HL-60 (cell line): ENCODE data around the gene LGALS7B.
"Not testable (repeated sequence)": the region's sequence is repeated elsewhere in the genome, so short reads cannot be mapped to it uniquely, and the experiment has no call there.

Experiments used
- DNase-seq, 2 experiments: peaks; one replicate each; pipeline ENCODE4 v3.0.0-alpha.2; 2010 to 2020; ENCODE audit warnings: low read depth in 1 of 2, low spot score in 1 of 2
- H3K27ac ChIP-seq: fragments of 250-450 bp; sonication (Bioruptor Pico); replicated peaks from 2 replicates; pipeline ENCODE4 v1.5.1; 2020; ENCODE audit warnings: mild to moderate bottlenecking, moderate library complexity
- H3K27me3 ChIP-seq: fragments of 250-450 bp; sonication (Bioruptor Pico); 2 replicates; pipeline ENCODE4 v1.5.1; 2021; ENCODE audit warnings: mild to moderate bottlenecking, moderate library complexity; ENCODE audit not compliant: insufficient read depth, poor library complexity, severe bottlenecking
- H3K4me3 ChIP-seq: replicated peaks from 2 replicates; pipeline ENCODE4 v1.5.1; 2011; ENCODE audit warnings: mild to moderate bottlenecking, control low read depth, low read length; ENCODE audit not compliant: insufficient read depth
- GABPA ChIP-seq: IDR thresholded peaks from 2 replicates; pipeline ENCODE4 v1.6.1; 2012; ENCODE audit warnings: low read depth
- POLR2AphosphoS5 ChIP-seq: IDR thresholded peaks from 2 replicates; pipeline ENCODE4 v1.6.1; 2012; ENCODE audit warnings: low read depth
- SPI1 ChIP-seq: IDR thresholded peaks from 2 replicates; pipeline ENCODE4 v1.6.1; 2012; ENCODE audit warnings: low read depth, mild to moderate bottlenecking, borderline replicate concordance
- TF ChIP-seq, protein P1 (sequence below): IDR thresholded peaks from one replicate; pipeline ENCODE4 v1.5.1; 2011; ENCODE audit warnings: low read length, control low read depth, inconsistent platforms; ENCODE audit not compliant: insufficient read depth
- TF ChIP-seq, protein P2 (sequence below): IDR thresholded peaks from 2 replicates; pipeline ENCODE4 v1.6.1; 2012; ENCODE audit warnings: low read depth; ENCODE audit not compliant: insufficient replicate concordance

LGALS7B gene

DNA sequence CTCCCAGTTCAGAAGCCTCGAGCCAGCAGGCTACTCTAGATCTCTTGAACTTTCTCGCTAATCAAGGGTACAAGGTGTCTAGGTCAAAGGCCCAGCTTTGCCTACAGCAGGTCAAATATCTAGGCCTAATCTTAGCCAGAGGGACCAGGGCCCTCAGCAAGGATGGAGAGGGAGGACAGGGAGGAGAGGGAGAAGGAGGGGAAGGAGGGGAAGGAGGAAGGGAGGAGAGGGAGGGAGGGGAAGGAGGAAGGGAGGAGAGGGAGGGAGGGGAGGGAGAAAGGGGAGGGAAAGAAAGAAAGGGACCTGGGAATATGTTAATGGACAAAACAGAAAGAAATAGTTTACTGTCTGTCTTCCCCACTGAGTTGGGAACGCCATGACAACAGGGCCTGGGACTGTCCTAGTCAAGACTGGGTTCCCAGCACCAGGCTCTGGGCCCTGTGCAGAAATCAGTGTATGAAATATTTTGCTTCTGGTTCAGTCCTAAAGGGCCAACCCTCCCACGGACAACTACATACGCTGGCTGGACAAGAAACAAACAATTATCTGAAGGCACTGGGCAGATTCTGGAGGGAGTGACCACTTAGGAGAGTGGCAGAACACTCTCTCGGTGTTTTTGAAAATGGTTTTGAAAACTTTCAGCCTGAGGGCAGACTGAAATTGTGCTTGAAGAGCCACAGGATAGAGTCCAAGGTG lies 38.0 kb downstream of the LGALS7B start:
- Histone ChIP-seq H3K27me3 (no peaks in the 10 kb centered on the region), H3K4me3 (no peak overlapping the region), H3K27ac (no peak overlapping the region)
- TF ChIP-seq, protein P1, sequence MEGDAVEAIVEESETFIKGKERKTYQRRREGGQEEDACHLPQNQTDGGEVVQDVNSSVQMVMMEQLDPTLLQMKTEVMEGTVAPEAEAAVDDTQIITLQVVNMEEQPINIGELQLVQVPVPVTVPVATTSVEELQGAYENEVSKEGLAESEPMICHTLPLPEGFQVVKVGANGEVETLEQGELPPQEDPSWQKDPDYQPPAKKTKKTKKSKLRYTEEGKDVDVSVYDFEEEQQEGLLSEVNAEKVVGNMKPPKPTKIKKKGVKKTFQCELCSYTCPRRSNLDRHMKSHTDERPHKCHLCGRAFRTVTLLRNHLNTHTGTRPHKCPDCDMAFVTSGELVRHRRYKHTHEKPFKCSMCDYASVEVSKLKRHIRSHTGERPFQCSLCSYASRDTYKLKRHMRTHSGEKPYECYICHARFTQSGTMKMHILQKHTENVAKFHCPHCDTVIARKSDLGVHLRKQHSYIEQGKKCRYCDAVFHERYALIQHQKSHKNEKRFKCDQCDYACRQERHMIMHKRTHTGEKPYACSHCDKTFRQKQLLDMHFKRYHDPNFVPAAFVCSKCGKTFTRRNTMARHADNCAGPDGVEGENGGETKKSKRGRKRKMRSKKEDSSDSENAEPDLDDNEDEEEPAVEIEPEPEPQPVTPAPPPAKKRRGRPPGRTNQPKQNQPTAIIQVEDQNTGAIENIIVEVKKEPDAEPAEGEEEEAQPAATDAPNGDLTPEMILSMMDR, result no peak
- no peak for DNase-seq

DNA sequence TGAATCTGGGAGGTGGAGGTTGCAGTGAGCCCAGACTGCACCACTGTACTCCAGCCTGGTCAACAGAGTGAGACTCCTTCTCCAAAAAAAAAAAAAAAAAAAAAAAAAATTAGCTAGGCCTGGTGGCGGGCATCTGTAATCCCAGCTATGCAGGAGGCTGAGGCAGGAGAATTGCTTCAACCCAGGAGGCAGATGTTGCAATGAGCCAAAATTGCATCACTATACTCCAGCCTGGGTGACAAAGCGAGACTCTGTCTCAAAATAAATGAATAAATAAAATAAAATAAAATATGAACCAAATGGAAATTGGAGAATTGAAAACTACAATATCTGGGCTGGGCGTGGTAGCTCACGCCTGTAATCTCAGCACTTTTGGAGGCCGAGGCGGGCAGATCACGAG lies 40.2 kb downstream of the LGALS7B start:
- DNase-seq, result peak; percentile 83 to 87
- H3K27me3 ChIP-seq, H3K4me3 ChIP-seq: not testable (repeated sequence)
- peak overlapping the region; percentile 48 for H3K27ac ChIP-seq
- TF ChIP-seq POLR2AphosphoS5, result 0 out of 2 replicates have a peak, but pooled peaks have one; percentile 28

DNA sequence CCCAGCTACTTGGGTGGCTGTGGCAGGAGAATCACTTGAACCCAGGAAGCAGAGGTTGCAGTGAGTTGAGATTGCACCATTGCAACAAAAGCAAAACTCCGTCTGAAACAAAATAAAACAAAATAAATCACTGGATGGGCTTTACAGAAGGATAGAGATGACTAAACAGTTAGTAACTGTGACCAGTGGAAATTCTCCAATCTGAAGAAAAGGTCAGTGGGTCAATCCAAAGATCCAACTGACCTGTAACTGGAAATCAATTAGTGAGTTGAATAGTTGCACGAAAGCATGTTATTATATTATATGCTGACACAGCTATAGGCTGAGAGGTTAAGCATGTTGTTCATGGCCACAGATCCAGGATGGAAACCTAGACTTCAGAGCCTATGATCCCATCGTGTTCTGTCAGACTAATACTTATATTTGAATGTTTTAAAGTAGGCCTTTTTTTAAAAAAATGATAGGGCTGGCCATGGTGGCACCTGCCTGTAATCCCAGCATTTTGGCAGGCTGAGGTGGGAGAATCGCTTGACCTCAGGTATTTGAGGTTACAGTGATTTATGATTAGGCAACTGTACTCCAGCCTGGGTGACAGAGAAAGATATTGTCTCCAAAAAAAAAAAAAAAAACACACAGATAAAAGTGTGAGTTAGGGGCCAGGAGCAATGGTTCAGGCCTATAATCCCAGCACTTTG lies 41.2 kb downstream of the LGALS7B start:
- Histone ChIP-seq H3K4me3 (no peak overlapping the region), H3K27me3 (no peaks in the 10 kb centered on the region), H3K27ac (peak overlapping the region; percentile 48; the same call in 1 of the 2 replicates)
- no peak for DNase-seq
- TF ChIP-seq POLR2AphosphoS5, result no peak
- TF ChIP-seq, protein P2, sequence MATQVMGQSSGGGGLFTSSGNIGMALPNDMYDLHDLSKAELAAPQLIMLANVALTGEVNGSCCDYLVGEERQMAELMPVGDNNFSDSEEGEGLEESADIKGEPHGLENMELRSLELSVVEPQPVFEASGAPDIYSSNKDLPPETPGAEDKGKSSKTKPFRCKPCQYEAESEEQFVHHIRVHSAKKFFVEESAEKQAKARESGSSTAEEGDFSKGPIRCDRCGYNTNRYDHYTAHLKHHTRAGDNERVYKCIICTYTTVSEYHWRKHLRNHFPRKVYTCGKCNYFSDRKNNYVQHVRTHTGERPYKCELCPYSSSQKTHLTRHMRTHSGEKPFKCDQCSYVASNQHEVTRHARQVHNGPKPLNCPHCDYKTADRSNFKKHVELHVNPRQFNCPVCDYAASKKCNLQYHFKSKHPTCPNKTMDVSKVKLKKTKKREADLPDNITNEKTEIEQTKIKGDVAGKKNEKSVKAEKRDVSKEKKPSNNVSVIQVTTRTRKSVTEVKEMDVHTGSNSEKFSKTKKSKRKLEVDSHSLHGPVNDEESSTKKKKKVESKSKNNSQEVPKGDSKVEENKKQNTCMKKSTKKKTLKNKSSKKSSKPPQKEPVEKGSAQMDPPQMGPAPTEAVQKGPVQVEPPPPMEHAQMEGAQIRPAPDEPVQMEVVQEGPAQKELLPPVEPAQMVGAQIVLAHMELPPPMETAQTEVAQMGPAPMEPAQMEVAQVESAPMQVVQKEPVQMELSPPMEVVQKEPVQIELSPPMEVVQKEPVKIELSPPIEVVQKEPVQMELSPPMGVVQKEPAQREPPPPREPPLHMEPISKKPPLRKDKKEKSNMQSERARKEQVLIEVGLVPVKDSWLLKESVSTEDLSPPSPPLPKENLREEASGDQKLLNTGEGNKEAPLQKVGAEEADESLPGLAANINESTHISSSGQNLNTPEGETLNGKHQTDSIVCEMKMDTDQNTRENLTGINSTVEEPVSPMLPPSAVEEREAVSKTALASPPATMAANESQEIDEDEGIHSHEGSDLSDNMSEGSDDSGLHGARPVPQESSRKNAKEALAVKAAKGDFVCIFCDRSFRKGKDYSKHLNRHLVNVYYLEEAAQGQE, result no peak

DNA sequence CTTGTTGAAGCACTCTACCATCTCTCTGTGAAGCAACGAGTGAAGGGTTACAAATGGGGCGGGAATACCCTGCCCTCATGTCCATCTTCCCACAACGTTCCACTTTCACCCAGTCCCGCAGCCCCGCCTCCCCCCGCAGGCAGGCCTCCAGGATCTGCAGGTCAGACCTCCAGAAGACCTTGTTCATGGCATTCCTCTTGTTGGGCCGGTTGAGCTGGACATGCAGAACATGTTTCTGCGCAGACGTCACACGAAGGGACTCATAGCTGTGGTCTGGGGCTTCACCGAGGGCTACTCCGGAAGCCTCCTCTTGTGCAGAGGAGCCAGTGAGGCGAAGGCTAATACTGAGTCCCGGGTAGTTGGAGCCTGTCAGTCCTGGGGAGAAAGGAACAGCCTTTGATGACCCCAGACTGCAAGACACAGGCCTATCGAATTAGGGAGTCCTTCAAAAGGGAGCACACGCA lies 42.2 kb downstream of the LGALS7B start:
- H3K4me3 ChIP-seq, result peak overlapping the region; percentile 78
- no peaks in the 10 kb centered on the region for H3K27me3 ChIP-seq
- peak overlapping the region; percentile 84 for H3K27ac ChIP-seq
- TF ChIP-seq POLR2AphosphoS5 (no peak), SPI1 (no peak), GABPA (no peak)
- TF ChIP-seq, protein P2, result no peak
- TF ChIP-seq, protein P1, result no peak
- peak in 1 of 2 experiments; percentile 45 for DNase-seq

DNA sequence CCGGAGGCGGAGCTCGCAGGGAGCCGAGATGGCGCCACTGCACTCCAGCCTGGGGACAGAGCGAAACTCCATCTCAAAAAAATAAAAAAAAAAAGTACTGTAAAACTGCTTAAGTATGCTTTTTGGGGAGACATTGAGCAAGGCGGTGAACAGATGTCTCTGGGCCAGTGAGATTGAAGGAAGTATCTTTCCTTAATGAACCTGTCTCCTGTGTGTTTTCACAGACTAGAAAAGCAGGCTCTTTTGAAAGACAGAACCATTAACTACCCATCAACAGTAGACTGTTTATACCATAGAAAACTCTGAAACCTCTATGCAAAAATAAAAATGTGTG lies 44.1 kb downstream of the LGALS7B start:
- Histone ChIP-seq H3K27me3 (no peaks in the 10 kb centered on the region), H3K27ac (no peak overlapping the region)

More for the DNA sequence above, 44.1 kb downstream of the LGALS7B start:
- TF ChIP-seq, protein P1, result no peak
- TF ChIP-seq SPI1 (no peak), POLR2AphosphoS5 (no peak), GABPA (no peak)
- TF ChIP-seq, protein P2, result no peak
- no peak for DNase-seq
- H3K4me3 ChIP-seq, result no peak overlapping the region
